HepG2 (cell line): ENCODE measurements around the gene TMEM269.

Source experiments
- CTCF ChIP-seq: sonication (generic); formaldehyde crosslinking; IDR thresholded peaks from 2 replicates; pipeline ENCODE4 v1.5.0; 2020; ENCODE audit warnings: mild to moderate bottlenecking, missing genetic modification reagents, moderate library complexity
- ETV6 ChIP-seq: sonication (generic); formaldehyde crosslinking; conservative IDR thresholded peaks from 2 replicates; pipeline ENCODE4 v1.4.0; 2020; ENCODE audit warnings: missing genetic modification reagents
- GFI1 ChIP-seq: sonication (generic); formaldehyde crosslinking; IDR thresholded peaks from 2 replicates; pipeline ENCODE4 v1.5.0; 2020; ENCODE audit warnings: missing genetic modification reagents, mild to moderate bottlenecking, borderline replicate concordance
- GTF2F1 ChIP-seq: fragments of 150-350 bp; IDR thresholded peaks from 2 replicates; pipeline ENCODE4 v1.6.1; 2014; ENCODE audit warnings: low read length
- HDAC2 ChIP-seq: sonication (generic); formaldehyde crosslinking; IDR thresholded peaks from 2 replicates; pipeline ENCODE4 v1.4.0; 2020; ENCODE audit warnings: missing genetic modification reagents
- HIVEP1 ChIP-seq: sonication (generic); formaldehyde crosslinking; IDR thresholded peaks from 2 replicates; pipeline ENCODE4 v1.4.0; 2020; ENCODE audit warnings: mild to moderate bottlenecking, missing genetic modification reagents
- KLF13 ChIP-seq: sonication (generic); formaldehyde crosslinking; IDR thresholded peaks from 2 replicates; pipeline ENCODE4 v1.4.0; 2020; ENCODE audit warnings: mild to moderate bottlenecking, missing genetic modification reagents
- MAFF ChIP-seq: IDR thresholded peaks from 2 replicates; pipeline ENCODE4 v1.6.1; 2011; ENCODE audit warnings: low read depth, low read length, improper control_type of control experiment
- MIER2 ChIP-seq: IDR thresholded peaks from 2 replicates; pipeline ENCODE4 v1.6.1; 2016; ENCODE audit warnings: missing biosample characterization, missing genetic modification reagents
- NCOA2 ChIP-seq: sonication (generic); formaldehyde crosslinking; IDR thresholded peaks from 2 replicates; pipeline ENCODE4 v1.8.0; 2022; ENCODE audit warnings: inconsistent platforms
- RELA ChIP-seq: sonication (generic); formaldehyde crosslinking; IDR thresholded peaks from 2 replicates; pipeline ENCODE4 v1.4.0; 2020; ENCODE audit warnings: missing genetic modification reagents
- SMC3 ChIP-seq: IDR thresholded peaks from 2 replicates; pipeline ENCODE4 v1.6.1; 2011; ENCODE audit warnings: low read length, improper control_type of control experiment
- ZNF749 ChIP-seq: sonication (generic); formaldehyde crosslinking; IDR thresholded peaks from 2 replicates; pipeline ENCODE4 v1.8.0; 2022; ENCODE audit warnings: mild to moderate bottlenecking, missing genetic modification reagents, moderate library complexity, borderline replicate concordance

- TF ChIP-seq HDAC2 (CRISPR knock-in tag) (no peak), NCOA2 (CRISPR knock-in tag) (no peak), CTCF (no peak), RELA (CRISPR knock-in tag) (no peak), HIVEP1 (CRISPR knock-in tag) (no peak), GTF2F1 (no peak), ZNF749 (CRISPR knock-in tag) (no peak), SMC3 (no peak), GFI1 (CRISPR knock-in tag) (no peak), MAFF (no peak), ETV6 (CRISPR knock-in tag) (no peak), KLF13 (CRISPR knock-in tag) (no peak), MIER2 (CRISPR knock-in tag) (no peak)
These were observed 36.1 kb upstream of the TMEM269 start for GRCh38 chr1:42748461-42749410.
